HG03460 (cell line): ENCODE measurements around the gene HERPUD1.

ENCODE experiments used
- ATAC-seq: cut with Tn5 transposase; IDR thresholded peaks from one replicate; pipeline ENCODE4 v1.9.1; 2021; ENCODE audit not compliant: unreplicated experiment

HERPUD1 gene

DNA sequence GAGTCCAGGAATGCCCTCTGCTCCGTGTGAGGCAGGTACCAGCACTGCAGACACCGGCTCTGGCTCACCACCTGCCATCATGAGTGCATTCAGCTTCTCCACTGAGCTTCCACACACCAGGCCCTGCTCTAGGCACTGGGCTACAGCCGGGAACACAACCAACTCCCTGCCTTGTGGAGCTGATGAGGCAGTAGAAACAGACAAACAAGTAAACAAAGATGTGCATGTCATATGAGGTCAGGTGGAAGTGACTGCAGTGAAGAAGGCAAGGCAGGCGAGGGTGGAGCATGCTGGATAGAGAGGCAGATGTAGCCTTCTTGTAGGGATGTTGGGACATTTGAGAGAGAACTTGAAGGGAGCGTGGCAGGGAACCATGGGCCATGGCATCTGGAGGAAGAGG, 62.4 kb downstream of the HERPUD1 start:
- ATAC-seq, result no peak
